HG02840 (cell line): ENCODE results near the gene SULT4A1.
"Not testable (repeated sequence)": the region's sequence is repeated elsewhere in the genome, so short reads cannot be mapped to it uniquely, and the experiment has no call there.

Source experiments
- ATAC-seq: cut with Tn5 transposase; IDR thresholded peaks from one replicate; pipeline ENCODE4 v1.9.1; 2021; ENCODE audit warnings: mild to moderate bottlenecking, moderate library complexity, moderate number of reproducible peaks; ENCODE audit not compliant: unreplicated experiment, low FRiP score

Gene SULT4A1

GRCh38 chr22:43862074-43862881, at the start of gene SULT4A1:
Gene SULT4A1 (minus strand): TSS chr22:43862513. CDS start chr22:43862382, 131 bp downstream.
- no peak for ATAC-seq

- no peak for ATAC-seq
Measured at GRCh38 chr22:43911351-43911750, 49.0 kb upstream of the SULT4A1 start.

GRCh38 chr22:43910178-43910695, 47.9 kb upstream of the SULT4A1 start:
- no peak for ATAC-seq

GRCh38 chr22:43909708-43910107, 47.4 kb upstream of the SULT4A1 start:
- ATAC-seq = no peak

GRCh38 chr22:43905681-43906080, 43.4 kb upstream of the SULT4A1 start:
- ATAC-seq = no peak

- ATAC-seq = not testable (repeated sequence)
Measured at GRCh38 chr22:43904412-43904811, 42.1 kb upstream of the SULT4A1 start.

GRCh38 chr22:43903033-43903432, 40.7 kb upstream of the SULT4A1 start:
- ATAC-seq = not testable (repeated sequence)

- ATAC-seq = no peak
Measured at GRCh38 chr22:43901976-43902643, 39.8 kb upstream of the SULT4A1 start.

- ATAC-seq = no peak
Measured at GRCh38 chr22:43900206-43900605, 37.9 kb upstream of the SULT4A1 start.

GRCh38 chr22:43897751-43898261, 35.5 kb upstream of the SULT4A1 start:
- no peak for ATAC-seq

GRCh38 chr22:43895986-43896645, 33.8 kb upstream of the SULT4A1 start:
- no peak for ATAC-seq

- ATAC-seq = no peak
Measured at GRCh38 chr22:43894122-43894521, 31.8 kb upstream of the SULT4A1 start.

- no peak for ATAC-seq
Measured at GRCh38 chr22:43893266-43893665, 31.0 kb upstream of the SULT4A1 start.

- ATAC-seq = no peak
Measured at GRCh38 chr22:43892183-43892894, 30.0 kb upstream of the SULT4A1 start.

- no peak for ATAC-seq
Measured at GRCh38 chr22:43891360-43892182, 29.3 kb upstream of the SULT4A1 start, which contains the start of gene PNPLA5. Gene PNPLA5 (minus strand): TSS chr22:43892013. CDS start chr22:43891880, 133 bp downstream.

- ATAC-seq = no peak
Measured at GRCh38 chr22:43890901-43891331, 28.6 kb upstream of the SULT4A1 start.

GRCh38 chr22:43889860-43890253, 27.5 kb upstream of the SULT4A1 start:
- ATAC-seq = no peak

- ATAC-seq = no peak
Measured at GRCh38 chr22:43889201-43889859, 27.0 kb upstream of the SULT4A1 start.

- ATAC-seq = no peak
Measured at GRCh38 chr22:43888740-43889139, 26.4 kb upstream of the SULT4A1 start.
